H54 (cell line): ENCODE measurements around the gene FIZ1.

Source experiments
- DNase-seq: peaks from one replicate; pipeline ENCODE4 v3.0.0; 2011; ENCODE audit warnings: low spot score, mixed read lengths; ENCODE audit not compliant: insufficient read length
- FAIRE-seq: peaks from 3 replicates; lab custom pipeline; 2011; peaks lifted over from hg19 to GRCh38; lab: Jason Lieb, UNC
- POLR2A ChIP-seq: IDR thresholded peaks from 2 replicates; pipeline ENCODE4 v1.6.1; 2011; ENCODE audit warnings: low read depth, mild to moderate bottlenecking, low read length

Gene FIZ1

DNA sequence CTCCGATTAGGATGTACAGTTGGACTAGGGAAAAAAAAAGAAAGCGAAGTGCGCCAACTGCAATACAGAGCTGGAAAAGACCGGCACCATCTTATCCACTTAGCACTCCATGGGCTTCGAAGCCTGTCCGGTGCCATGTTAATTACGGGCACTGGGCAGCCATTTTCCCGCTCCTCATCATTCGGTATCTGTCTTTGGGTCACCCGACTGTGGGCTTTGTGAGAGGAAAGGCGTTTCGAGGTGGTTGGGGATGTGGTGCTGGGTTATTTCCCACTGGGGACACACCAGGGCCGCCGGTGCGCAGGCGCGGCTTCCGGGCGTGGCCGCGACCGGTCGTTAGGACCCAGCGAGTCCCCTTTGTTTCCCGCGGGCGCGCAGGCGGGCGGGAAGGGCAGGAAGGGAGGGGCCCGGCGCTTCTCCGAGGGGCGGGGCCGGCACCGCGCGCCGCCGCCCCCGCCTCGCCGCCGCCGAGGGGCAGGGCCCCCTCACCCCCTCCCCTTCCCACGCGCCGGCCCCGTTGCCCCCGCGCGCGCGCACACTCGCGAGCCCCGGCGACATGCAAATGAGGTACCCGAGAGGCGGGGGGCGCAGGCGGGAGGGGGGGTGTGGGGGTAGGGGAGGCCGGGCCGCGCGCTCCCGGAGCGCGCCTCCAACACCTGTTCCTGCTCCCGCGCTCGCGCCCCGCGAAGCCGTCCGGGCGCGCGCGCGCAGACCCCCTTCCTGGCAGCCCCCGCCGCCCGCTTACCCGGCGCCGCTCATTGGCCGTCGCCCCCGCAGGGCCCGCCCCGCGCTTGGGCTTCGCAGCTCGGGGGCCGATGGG lies 735 bp upstream of the FIZ1 start, which contains the start of gene ZNF524:
ZNF524 (plus strand) TSS at position 447 of the 820 bp plus-strand sequence. CDS start 1,825 bp downstream, outside the sequence.
- FAIRE-seq: no peak
- peak; percentile 66 for TF ChIP-seq POLR2A
- peak; percentile 93 for DNase-seq

DNA sequence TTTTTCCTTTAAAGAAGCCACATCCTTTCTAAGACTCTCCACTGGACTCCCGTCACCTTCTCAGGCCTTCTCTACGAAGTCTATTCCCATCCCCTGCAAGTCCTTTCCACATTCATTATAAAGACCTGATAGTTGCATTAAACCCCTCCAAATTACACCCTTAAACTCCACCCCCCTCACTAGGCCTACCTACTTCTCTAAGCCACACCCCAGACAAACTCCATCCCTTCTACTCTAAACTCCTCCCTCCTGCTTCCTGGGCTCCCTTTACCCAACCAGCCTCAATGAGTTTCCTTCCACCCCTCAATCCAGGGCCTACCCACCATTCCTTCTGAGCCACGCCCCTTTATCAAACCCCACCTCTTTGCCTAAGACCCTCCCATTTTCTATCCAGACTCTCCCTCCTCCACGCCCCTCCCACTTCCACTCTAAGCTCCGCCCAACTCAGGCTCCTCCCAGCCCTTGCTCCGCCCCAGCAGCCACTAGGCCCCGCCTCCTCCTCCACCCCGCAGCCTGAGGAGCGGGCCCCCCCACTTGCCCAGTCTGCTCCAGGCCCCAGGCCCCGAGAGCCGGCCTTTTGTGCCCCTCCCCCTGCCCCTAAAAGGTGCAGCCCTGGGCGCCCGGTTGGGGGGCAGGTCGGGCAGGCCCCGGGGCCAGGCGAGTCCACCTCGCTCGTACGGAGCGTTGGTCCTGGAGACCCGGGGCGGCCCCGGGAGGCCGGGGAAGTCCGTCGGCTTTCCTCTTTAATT lies 424 bp downstream of the FIZ1 start:
- TF ChIP-seq POLR2A: no peak; the same call in 1 of the 2 replicates
- FAIRE-seq (peak; percentile 23), DNase-seq (peak; percentile 98)

DNA sequence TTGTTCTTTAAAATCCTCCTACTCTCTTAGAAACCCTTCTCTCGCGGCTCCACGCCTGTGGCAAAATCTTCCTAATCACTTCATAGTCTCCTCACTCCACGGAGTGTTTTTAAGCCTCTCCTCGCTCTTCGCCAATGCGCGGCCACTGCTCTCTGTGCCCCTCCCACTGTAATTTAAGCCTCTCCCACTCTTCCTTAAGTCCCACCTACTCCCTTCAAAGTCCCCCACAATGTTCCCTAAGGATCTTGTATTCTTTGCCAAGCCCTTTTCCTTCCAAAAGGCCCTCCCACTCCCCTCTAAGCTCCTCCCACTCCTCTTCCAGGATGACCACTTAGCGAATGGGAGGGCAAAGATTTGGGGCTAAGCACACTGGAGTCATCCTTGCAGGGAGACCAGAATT lies 1.3 kb downstream of the FIZ1 start:
- DNase-seq (no peak), FAIRE-seq (no peak)
- TF ChIP-seq POLR2A: no peak

DNA sequence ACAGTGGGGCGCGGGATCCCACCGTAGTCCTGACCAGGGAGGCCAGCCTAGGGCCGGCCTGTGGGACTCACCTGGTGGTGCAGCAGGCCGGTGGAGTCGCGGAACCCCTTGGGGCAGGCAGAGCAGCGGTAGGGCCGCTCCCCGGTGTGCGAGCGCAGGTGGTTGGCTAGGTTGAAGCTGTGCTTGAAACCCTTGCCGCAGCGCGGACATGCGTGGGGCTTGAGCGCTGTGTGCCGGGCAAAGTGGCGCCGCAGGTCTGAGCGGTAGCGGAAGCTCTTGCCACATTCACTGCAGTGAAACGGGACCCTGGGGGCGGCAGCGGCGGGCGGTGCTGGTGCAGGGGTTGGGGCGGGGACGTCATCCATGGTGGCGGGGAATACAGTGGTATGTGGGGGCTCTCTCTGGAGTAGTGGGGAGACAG lies 1.8 kb downstream of the FIZ1 start:
- TF ChIP-seq POLR2A: no peak
- FAIRE-seq (no peak), DNase-seq (no peak)

DNA sequence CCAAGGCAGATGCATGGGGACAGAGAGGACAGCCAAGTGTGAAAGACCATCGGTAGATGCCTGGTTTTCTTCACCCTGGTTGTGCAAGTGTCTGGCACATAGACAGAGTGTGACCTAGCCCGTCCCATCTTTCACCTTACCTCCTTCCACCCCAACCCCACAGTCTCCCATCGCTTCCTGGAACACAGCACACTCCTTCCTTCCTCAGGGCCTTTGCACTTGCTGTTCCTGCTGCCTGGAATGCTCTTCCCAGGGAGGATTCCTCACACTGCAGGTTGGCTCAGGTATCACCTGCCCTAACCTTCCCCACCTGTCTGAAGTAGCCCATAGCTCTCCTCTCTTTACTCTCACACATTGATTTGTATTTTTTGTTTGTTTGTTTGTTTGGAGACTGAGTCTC lies 3.0 kb downstream of the FIZ1 start:
- no peak for TF ChIP-seq POLR2A
- no peak for DNase-seq
- FAIRE-seq: no peak

DNA sequence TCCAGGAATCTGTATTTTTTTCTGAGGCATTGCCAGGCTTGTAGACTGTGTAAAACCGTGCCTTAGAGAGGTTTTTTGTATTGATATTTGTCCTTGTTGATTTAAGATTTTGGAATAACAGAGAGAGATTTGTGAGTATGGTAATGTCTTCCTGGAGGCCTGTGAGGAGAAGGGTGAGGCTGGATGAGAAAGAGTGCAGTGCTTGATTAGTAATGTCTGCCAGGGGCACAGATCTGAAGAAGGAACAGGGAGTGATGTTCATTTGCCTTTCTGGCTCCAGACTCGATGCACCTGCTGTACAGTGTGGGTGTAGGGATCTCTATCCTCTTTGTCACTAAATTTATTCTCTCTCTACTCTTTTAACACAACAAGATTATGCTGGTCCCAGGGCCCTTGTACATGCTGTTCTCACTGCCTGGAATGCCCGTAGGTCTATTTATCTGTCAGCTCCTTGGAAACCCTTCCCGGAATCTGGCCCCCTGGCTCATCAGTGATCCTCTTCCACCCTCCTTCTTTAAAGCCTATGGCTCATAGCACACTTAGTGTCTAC lies 4.2 kb downstream of the FIZ1 start:
- no peak for TF ChIP-seq POLR2A
- FAIRE-seq: no peak
- no peak for DNase-seq

DNA sequence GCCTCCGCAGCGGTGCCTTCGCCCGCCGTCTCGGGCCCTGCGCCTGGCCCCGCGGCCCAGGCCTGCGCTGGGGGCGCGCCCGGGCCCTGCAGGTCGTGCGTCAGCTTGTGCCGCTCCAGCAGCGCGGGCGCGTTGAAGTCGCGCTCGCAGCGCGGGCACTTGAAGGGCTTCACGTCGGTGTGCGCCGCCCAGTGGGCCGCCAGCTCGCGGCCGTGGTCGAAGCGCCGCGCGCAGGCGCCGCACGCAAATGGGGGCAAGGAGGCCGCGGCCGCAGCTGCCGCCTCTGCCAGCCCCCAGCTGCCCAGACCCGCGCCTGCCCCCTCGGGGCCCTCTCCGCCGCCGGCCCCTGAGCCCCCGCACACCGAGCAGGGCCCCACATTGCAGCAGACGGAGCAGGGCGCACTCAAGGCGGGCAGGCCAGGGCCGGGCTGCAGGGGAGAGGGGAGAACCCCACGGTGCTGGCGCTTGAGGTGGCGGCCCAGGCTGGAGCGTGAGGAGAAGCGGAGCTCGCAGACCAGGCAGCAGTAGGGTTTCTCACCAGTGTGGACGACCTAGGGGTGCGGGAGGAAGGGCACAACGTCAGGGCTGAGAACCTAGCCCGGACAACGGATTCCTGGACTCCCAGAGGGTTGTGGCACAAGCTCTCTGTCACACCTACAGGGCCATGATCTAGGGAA lies 6.1 kb downstream of the FIZ1 start:
- FAIRE-seq (no peak), DNase-seq (no peak)
- TF ChIP-seq POLR2A: no peak

DNA sequence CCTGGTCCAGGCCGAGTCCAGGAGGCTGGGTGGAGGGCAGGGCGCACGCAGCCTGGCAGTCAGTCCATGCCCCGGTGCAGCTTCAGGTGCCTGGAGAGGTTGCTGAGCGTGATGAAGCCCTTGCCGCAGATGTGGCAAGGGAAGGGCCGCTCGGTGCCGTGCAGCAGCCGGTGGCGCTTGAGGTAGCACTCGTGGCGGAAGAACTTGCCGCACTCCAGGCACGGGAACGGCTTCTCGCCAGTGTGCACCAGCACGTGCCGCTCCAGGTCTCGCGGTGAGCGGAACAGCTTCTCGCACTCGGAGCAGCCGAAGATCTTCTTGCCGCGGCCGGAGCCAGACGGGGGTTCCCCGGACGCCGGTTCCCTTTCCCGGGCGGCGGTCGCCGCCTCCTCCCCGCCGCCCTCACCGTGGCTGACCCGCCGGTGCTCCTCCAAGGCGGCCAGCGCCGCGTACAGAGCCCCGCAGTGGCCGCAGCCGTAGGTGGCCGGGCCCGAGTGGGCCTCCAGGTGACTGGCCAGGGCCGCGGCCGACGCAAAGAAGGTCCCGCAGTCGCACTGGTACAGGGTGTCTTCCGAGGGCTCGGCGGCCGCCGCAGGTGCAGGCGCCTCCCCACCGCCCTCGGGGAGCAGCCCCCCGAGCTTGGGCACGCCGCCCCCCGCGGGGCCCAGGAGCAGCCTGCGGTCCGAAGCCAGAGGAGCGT lies 6.8 kb downstream of the FIZ1 start:
- no peak for TF ChIP-seq POLR2A
- no peak for DNase-seq
- FAIRE-seq: no peak

DNA sequence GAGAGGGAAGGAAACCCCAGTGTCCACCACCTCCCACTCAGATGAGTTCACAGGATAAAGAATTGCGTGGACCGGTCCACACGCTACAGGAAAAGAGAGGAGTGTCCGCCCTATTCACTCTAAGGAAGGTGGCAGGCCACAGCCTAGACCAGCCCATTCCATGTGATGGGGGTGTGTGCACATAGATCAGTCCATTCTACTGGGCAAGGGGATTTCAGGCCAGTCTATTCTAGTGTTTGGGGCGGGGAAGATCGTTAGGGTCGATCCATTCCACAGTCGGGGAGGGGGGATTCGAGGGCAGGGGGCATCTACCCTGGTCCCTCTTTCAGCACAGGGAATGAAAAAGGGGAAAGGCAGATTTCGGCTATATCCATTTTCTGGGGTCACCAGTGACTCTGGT lies 7.8 kb downstream of the FIZ1 start:
- TF ChIP-seq POLR2A: no peak
- DNase-seq (no peak), FAIRE-seq (no peak)

DNA sequence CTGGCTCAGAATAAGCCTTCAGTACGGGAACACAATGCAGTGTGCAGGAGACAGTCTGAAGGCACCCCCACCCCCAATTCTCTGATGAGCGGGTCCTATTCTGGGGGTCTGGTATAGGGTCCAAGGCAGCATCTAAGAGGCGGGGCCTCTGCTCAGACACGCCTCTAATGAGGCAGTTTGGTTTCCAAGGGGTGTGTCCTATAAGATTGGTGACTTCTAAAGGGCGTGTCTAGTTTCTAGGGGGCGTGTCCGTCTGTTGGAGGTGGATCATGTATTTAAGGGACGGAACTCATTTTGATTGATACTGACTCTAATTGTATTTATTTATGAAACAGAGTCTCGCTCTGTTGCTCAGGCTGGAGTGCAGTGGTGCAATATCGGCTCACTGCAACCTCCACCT lies 8.7 kb downstream of the FIZ1 start:
- no peak for TF ChIP-seq POLR2A
- DNase-seq (no peak), FAIRE-seq (no peak)

DNA sequence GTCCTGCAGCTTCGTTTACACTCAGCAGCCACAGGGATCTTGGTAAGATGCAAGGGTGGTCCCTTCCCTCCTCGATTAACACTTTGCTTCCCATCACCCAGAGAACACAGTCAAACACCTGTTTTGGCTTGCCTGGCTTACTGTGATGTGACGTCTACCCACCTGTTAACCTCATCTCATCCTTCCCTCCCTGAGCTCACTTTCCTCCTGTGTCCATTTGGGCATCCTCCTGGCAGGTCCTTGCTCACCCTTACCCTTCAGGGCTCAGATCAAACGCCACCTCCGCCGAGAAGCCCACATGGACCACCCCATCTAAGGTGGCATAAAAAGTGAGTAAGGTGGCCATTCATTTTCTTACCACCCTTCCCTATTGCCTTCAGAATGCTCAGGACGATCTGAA lies 9.2 kb downstream of the FIZ1 start:
- DNase-seq: no peak
- TF ChIP-seq POLR2A: no peak
- FAIRE-seq: no peak

DNA sequence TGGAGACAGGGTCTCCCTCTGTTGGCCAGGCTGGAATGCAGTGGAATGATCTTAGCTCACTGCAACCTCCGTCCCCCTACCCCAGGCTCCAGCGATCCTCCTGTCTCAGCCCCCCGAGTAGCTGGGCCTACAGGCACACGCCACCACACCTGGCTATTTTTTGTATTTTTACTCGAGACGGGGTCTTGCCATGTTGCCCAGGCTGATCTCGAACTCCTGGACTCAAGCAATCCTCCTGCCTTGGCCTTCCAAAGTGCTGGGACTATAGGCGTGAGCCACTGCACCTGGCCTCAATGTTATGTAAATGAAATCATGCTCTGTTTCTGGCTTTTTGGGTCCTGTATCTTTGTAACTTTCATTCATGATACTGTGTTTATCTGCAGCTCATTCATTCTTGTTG lies 10.6 kb downstream of the FIZ1 start:
- no peak for TF ChIP-seq POLR2A

More for the DNA sequence above, 10.6 kb downstream of the FIZ1 start:
- FAIRE-seq (no peak), DNase-seq (no peak)
